A549 (cell line): Measurements from ENCODE around the gene SCNN1B. TPM values are rescaled to one million over a fixed set of nuclear protein-coding genes. Genes with fewer than 3 reads are reported as not detected.

Experiments used
- ATAC-seq, 2 experiments: fragments of 200-7000 bp in 1 of 2; fragments of >200 bp in 1 of 2; cut with Nextera tagmentation in 1 of 2; cut with Tn5 transposase in 1 of 2; 3 replicates each; pipeline versions ENCODE4 v1.8.0 to v1.9.1; 2018 to 2020; ENCODE audit warnings: mild to moderate bottlenecking in 1 of 2, moderate library complexity in 1 of 2
- CTCF ChIA-PET: fragments of 300-600 bp; sonication (Branson Sonifier 250); formaldehyde crosslinking; extraction: SDS; loops from one replicate; lab custom pipeline; 2021; ENCODE audit warnings: antibody characterized with exemption, inconsistent platforms; lab: Yijun Ruan, JAX
- POLR2A ChIA-PET: fragments of 350-600 bp; formaldehyde crosslinking; extraction: SDS; loops from one replicate; lab custom pipeline; 2021; ENCODE audit warnings: antibody characterized with exemption, inconsistent platforms; lab: Yijun Ruan, JAX
- DNase-seq, 2 experiments: peaks; one replicate each; pipeline versions ENCODE4 v3.0.0 to v3.0.0-alpha.2; 2011 to 2016; ENCODE audit warnings: low read depth in 1 of 2, low spot score in 1 of 2
- FAIRE-seq: peaks from 2 replicates; lab custom pipeline; 2011; peaks lifted over from hg19 to GRCh38; lab: Jason Lieb, UNC
- H3K27ac ChIP-seq, 2 experiments: fragments of >200 bp; sonication (Bioruptor Twin); formaldehyde crosslinking; 3 replicates each; pipeline ENCODE4 v1.5.1; 2016 to 2017
- H3K4me1 ChIP-seq: fragments of >200 bp; sonication (Bioruptor Twin); formaldehyde crosslinking; 3 replicates; pipeline ENCODE4 v1.6.1; 2016
- H3K4me2 ChIP-seq: fragments of >200 bp; sonication (Bioruptor Twin); formaldehyde crosslinking; 3 replicates; pipeline ENCODE4 v1.6.1; 2016
- H3K4me3 ChIP-seq: fragments of >200 bp; sonication (Bioruptor Twin); formaldehyde crosslinking; 3 replicates; pipeline ENCODE4 v1.5.1; 2016
- H3K9me3 ChIP-seq: fragments of >200 bp; sonication (Bioruptor Twin); formaldehyde crosslinking; 3 replicates; pipeline ENCODE4 v1.6.1; 2016
- ATOH8 ChIP-seq: fragments of 250-450 bp; sonication (Bioruptor Pico); IDR thresholded peaks from 2 replicates; pipeline ENCODE4 v1.5.0; 2020; ENCODE audit warnings: low read depth, mild to moderate bottlenecking, moderate library complexity
- BHLHE40 ChIP-seq: IDR thresholded peaks from 2 replicates; pipeline ENCODE4 v1.6.1; 2012; ENCODE audit warnings: low read depth, low read length, inconsistent platforms
- CBX8 ChIP-seq: fragments of 200-600 bp; sonication (generic); IDR thresholded peaks from 2 replicates; pipeline ENCODE4 v1.6.1; 2016
- CHD2 ChIP-seq: fragments of 150-350 bp; IDR thresholded peaks from 2 replicates; pipeline ENCODE4 v1.6.1; 2014; ENCODE audit warnings: low read length; ENCODE audit not compliant: partially characterized antibody
- E2F6 ChIP-seq: IDR thresholded peaks from 2 replicates; pipeline ENCODE4 v1.6.1; 2012; ENCODE audit warnings: low read depth, borderline replicate concordance
- EHF ChIP-seq: fragments of 250-450 bp; sonication (Bioruptor Pico); IDR thresholded peaks from 2 replicates; pipeline ENCODE4 v1.5.0; 2020; ENCODE audit warnings: mild to moderate bottlenecking
- EHMT2 ChIP-seq: fragments of 200-600 bp; sonication (generic); IDR thresholded peaks from 2 replicates; pipeline ENCODE4 v1.6.1; 2016; ENCODE audit warnings: antibody characterized with exemption, low read depth, mild to moderate bottlenecking, moderate library complexity
- ELK1 ChIP-seq: fragments of 150-350 bp; IDR thresholded peaks from 2 replicates; pipeline ENCODE4 v1.6.1; 2014; ENCODE audit warnings: low read depth, mild to moderate bottlenecking, low read length
- EP300 ChIP-seq, 2 experiments: fragments of >200 bp; sonication (Bioruptor Twin); formaldehyde crosslinking; IDR thresholded peaks; 2 replicates in 1 of 2; 3 replicates in 1 of 2; pipeline ENCODE4 v1.6.1; 2016 to 2017
- FOXS1 ChIP-seq: fragments of 250-450 bp; sonication (Bioruptor Pico); IDR thresholded peaks from 2 replicates; pipeline ENCODE4 v1.5.0; 2020; ENCODE audit warnings: mild to moderate bottlenecking, moderate library complexity
- HDAC2 ChIP-seq: fragments of 200-600 bp; sonication (generic); IDR thresholded peaks from 2 replicates; pipeline ENCODE4 v1.6.1; 2016
- HES2 ChIP-seq: fragments of >200 bp; sonication (Bioruptor Twin); formaldehyde crosslinking; IDR thresholded peaks from 2 replicates; pipeline ENCODE4 v1.6.1; 2016
- JUNB ChIP-seq: fragments of >200 bp; sonication (Bioruptor Twin); formaldehyde crosslinking; IDR thresholded peaks from 2 replicates; pipeline ENCODE4 v1.6.1; 2016
- KDM1A ChIP-seq: fragments of 200-600 bp; sonication (generic); IDR thresholded peaks from 2 replicates; pipeline ENCODE4 v1.6.1; 2016; ENCODE audit warnings: low read depth, mild to moderate bottlenecking
- KDM5A ChIP-seq: fragments of 200-600 bp; sonication (generic); IDR thresholded peaks from 2 replicates; pipeline ENCODE4 v1.6.1; 2016; ENCODE audit warnings: antibody characterized with exemption, mild to moderate bottlenecking
- MAFK ChIP-seq: fragments of 450-650 bp; IDR thresholded peaks from 2 replicates; pipeline ENCODE4 v1.6.1; 2014; ENCODE audit not compliant: partially characterized antibody
- MAX ChIP-seq: IDR thresholded peaks from 2 replicates; pipeline ENCODE4 v1.6.1; 2012
- MAZ ChIP-seq: fragments of 150-350 bp; IDR thresholded peaks from 2 replicates; pipeline ENCODE4 v1.6.1; 2014; ENCODE audit warnings: antibody characterized with exemption, low read depth, low read length, borderline replicate concordance
- PBX3 ChIP-seq: IDR thresholded peaks from 2 replicates; pipeline ENCODE4 v1.6.1; 2012
- PHF8 ChIP-seq: fragments of 200-600 bp; sonication (generic); IDR thresholded peaks from 2 replicates; pipeline ENCODE4 v1.6.1; 2016; ENCODE audit warnings: low read depth, mild to moderate bottlenecking, antibody characterized with exemption, moderate library complexity, borderline replicate concordance
- POLR2A ChIP-seq: IDR thresholded peaks from 2 replicates; pipeline ENCODE4 v1.6.1; 2012; ENCODE audit warnings: mild to moderate bottlenecking, low read length
- POLR2AphosphoS2 ChIP-seq: conservative IDR thresholded peaks from 2 replicates; pipeline ENCODE4 v1.6.1; 2012; ENCODE audit warnings: low read length, improper control_type of control experiment, inconsistent platforms
- RARB ChIP-seq: fragments of 250-450 bp; sonication (Bioruptor Pico); IDR thresholded peaks from 2 replicates; pipeline ENCODE4 v1.8.0; 2021; ENCODE audit warnings: mild to moderate bottlenecking, moderate library complexity
- SREBF2 ChIP-seq: fragments of 450-650 bp; IDR thresholded peaks from 2 replicates; pipeline ENCODE4 v1.6.1; 2014; ENCODE audit warnings: mild to moderate bottlenecking, moderate library complexity
- TP53 ChIP-seq: fragments of 250-450 bp; sonication (Bioruptor Pico); IDR thresholded peaks from 2 replicates; pipeline ENCODE4 v1.5.0; 2021; ENCODE audit warnings: mild to moderate bottlenecking, moderate library complexity
- ZC3H11A ChIP-seq: fragments of 450-650 bp; IDR thresholded peaks from 2 replicates; pipeline ENCODE4 v1.6.1; 2014; ENCODE audit warnings: antibody characterized with exemption, mild to moderate bottlenecking
- WGBS: methylation state at CpG from one replicate; pipeline ENCODE4 v1.1.6; 2017; ENCODE audit errors: missing lambda C conversion rate; 5-methylcytosine and 5-hydroxymethylcytosine counted together
- polyA plus RNA-seq, 4 experiments: library from polyadenylated mRNA; depleted of rRNA in 3 of 4; stranded (reverse); fragments of >200 nt; fragmentation: RNase III in 1 of 4; extraction: RNeasy Plus Mini Kit Qiagen cat#74134 plus additional on column Dnase treatment in 1 of 4; gene quantifications; 2 replicates in 3 of 4; 3 replicates in 1 of 4; pipeline ENCODE4 v1.2.3, GENCODE V29; 2011 to 2017

The SCNN1B gene
- polyA plus RNA-seq, 2 of the 4 experiments (the other 2 are of a cell fraction): 0.25 TPM; not detected in 1

GRCh38 chr16:23288209-23288608 lies 13.9 kb upstream of the SCNN1B start:
- POLR2A ChIA-PET: no interaction called here
- ATAC-seq (no peak), DNase-seq (no peak), FAIRE-seq (no peak)
- WGBS: 37% methylated on average over 3 of the region's 3 CpGs
- CTCF ChIA-PET: interaction anchor here (0.6 to 0.7 kb wide), 2 partner anchors 26 to 377 kb away, joined by 3 read pairs; no protein-coding TSS in a partner anchor
- H3K9me3 ChIP-seq: no peaks in the 10 kb centered on the region
- TF ChIP-seq HDAC2: no peak
- TF ChIP-seq KDM5A: no peak
- TF ChIP-seq ZC3H11A: no peak
- no peak for TF ChIP-seq MAZ
- no peak for TF ChIP-seq KDM1A
- TF ChIP-seq MAX: no peak
- no peak for TF ChIP-seq HES2
- no peak for TF ChIP-seq BHLHE40
- TF ChIP-seq TP53 (CRISPR knock-in tag): no peak
- TF ChIP-seq MAFK: no peak
- TF ChIP-seq E2F6: no peak
- TF ChIP-seq RARB: no peak
- no peak overlapping the region for H3K27ac ChIP-seq
- H3K4me1 ChIP-seq: no peaks in the 10 kb centered on the region
- no peak overlapping the region for H3K4me3 ChIP-seq
- no peak overlapping the region for H3K4me2 ChIP-seq

GRCh38 chr16:23288726-23289512 lies 13.2 kb upstream of the SCNN1B start:
- H3K27ac ChIP-seq: no peak overlapping the region
- H3K9me3 ChIP-seq: no peaks in the 10 kb centered on the region
- no peak for FAIRE-seq
- no peak for ATAC-seq
- WGBS: 63% methylated on average over 9 of the region's 9 CpGs
- H3K4me1 ChIP-seq: no peaks in the 10 kb centered on the region
- POLR2A ChIA-PET: no interaction called here
- TF ChIP-seq CBX8: no peak
- no peak for TF ChIP-seq ATOH8 (CRISPR knock-in tag)
- no peak for TF ChIP-seq POLR2A
- no peak for TF ChIP-seq ELK1
- TF ChIP-seq EP300 (IDR thresholded peaks at IDR 0.05): no peak
- no peak for TF ChIP-seq PBX3
- no peak for TF ChIP-seq SREBF2
- no peak for TF ChIP-seq RARB
- no peak for TF ChIP-seq PHF8
- TF ChIP-seq FOXS1 (CRISPR knock-in tag): no peak
- TF ChIP-seq JUNB: no peak
- TF ChIP-seq EHMT2: no peak
- TF ChIP-seq CHD2: no peak
- no peak for TF ChIP-seq POLR2AphosphoS2
- TF ChIP-seq MAFK: no peak
- no peak for TF ChIP-seq EHF (CRISPR knock-in tag)
- no peak for TF ChIP-seq MAX
- TF ChIP-seq, all 56 proteins: peak for 0
- CTCF ChIA-PET: interaction anchor here (0.6 to 1.4 kb wide), 2 partner anchors 27 to 52 kb away, joined by 3 read pairs; no protein-coding TSS in a partner anchor
- no peak overlapping the region for H3K4me2 ChIP-seq
- H3K4me3 ChIP-seq: no peak overlapping the region
- DNase-seq: no peak
